Inflammatory macrophage treated with lipopolysaccharide for 4 hours (primary cell): ENCODE data around the gene OR5K3.

ENCODE experiments used
- DNase-seq: peaks from one replicate; pipeline ENCODE4 v3.0.0-alpha.2; 2020

The OR5K3 gene

GRCh38 chr3:98440283-98440682, 49.8 kb downstream of the OR5K3 start:
- no peak for DNase-seq
